ENCODE results near the gene ARHGAP8.

- no peak for TF ChIP-seq CTCF (IDR thresholded peaks at IDR 0.05)
- TF ChIP-seq EP300 (IDR thresholded peaks at IDR 0.05), result no peak
- no peak for TF ChIP-seq POLR2AphosphoS5 (IDR thresholded peaks at IDR 0.05)
- TF ChIP-seq POLR2A (IDR thresholded peaks at IDR 0.05), result no peak
These were observed 6.3 kb upstream of the ARHGAP8 start for GRCh38 chr22:44745853-44746789.
